GM10266 (cell line): ENCODE measurements around the gene PIMREG.

ENCODE experiments used
- DNase-seq: peaks from one replicate; pipeline ENCODE4 v3.0.0; 2012; ENCODE audit errors: extremely low spot score
- TF ChIP-seq, protein P1 (sequence below): IDR thresholded peaks from 2 replicates; pipeline ENCODE4 v1.5.1; 2012; ENCODE audit warnings: mild to moderate bottlenecking, low read depth; ENCODE audit not compliant: control insufficient read depth, insufficient read depth; ENCODE audit errors: missing control alignments

PIMREG gene

DNA sequence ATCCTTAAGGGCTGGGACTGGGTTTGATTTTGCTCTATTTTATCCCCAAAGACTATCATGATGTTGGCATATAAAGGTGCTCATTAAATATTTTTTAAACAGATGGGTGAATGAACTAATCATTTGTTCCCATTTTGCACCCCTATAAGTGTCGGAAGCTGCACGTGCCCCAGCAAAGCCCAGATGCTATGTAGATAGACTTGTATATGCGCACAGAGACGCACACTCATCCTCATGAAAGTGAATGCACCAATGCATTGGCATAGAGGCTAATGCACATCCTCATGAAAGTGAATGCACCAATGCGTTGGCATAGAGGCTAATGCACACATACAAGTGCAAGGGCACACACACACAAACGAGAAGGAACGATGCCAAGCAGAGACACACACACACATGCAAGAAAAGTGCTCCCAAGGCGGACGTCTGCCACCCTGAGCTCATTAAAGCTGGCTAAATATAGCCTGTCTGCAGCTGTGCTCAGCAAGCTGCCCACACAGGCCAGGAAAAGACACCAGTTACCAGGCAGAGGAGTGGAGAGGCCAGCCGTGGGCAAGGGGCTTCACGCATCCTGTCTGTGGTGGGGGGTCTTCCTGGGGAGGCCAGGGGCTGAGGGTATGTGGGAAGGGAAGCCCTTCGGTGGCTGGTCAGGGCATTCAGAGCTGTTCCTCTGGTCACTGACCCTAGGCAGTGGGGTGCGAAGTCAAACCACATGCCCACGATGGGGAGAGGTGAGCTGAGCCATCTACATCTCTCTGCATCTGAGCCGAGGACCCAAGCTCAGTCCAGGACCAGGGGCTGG, 52.6 kb downstream of the PIMREG start:
- DNase-seq: no peak
- TF ChIP-seq, protein P1, sequence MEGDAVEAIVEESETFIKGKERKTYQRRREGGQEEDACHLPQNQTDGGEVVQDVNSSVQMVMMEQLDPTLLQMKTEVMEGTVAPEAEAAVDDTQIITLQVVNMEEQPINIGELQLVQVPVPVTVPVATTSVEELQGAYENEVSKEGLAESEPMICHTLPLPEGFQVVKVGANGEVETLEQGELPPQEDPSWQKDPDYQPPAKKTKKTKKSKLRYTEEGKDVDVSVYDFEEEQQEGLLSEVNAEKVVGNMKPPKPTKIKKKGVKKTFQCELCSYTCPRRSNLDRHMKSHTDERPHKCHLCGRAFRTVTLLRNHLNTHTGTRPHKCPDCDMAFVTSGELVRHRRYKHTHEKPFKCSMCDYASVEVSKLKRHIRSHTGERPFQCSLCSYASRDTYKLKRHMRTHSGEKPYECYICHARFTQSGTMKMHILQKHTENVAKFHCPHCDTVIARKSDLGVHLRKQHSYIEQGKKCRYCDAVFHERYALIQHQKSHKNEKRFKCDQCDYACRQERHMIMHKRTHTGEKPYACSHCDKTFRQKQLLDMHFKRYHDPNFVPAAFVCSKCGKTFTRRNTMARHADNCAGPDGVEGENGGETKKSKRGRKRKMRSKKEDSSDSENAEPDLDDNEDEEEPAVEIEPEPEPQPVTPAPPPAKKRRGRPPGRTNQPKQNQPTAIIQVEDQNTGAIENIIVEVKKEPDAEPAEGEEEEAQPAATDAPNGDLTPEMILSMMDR: no peak

DNA sequence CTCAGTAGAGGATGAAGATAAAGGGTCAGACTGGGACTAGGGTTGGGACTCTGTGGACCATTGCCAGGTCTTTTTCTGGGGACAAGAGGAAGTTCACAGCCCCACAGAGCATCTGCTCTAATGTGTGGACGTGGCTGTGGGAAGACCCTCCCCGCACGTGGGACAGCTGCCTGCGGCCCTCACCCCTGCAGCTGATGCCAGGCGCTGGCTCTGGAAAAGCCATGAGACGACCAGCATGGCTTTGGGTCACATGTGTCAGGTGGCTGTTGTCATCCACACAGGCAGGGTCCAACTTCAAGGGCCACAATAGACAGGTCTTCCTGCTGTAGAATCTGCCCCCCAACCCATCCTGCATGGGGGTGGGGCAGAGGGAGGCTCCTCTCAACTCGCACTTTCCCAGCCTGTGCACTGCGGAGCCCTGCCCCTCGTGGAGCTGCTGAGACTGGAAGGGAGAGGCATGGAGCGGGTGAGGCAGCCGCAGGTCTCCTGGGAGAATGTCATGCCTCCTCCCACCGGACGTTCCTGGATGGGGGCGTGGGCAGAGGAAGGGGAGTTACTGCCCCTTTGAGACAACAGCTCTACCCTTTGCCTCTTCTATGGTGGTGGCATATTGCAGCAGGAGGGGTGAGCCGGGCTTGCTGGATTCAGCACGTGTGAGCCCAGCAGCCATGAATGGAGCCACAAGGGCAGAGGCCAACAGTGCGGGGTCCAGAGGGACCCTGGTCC, 53.4 kb downstream of the PIMREG start:
- TF ChIP-seq, protein P1: no peak
- DNase-seq: no peak

DNA sequence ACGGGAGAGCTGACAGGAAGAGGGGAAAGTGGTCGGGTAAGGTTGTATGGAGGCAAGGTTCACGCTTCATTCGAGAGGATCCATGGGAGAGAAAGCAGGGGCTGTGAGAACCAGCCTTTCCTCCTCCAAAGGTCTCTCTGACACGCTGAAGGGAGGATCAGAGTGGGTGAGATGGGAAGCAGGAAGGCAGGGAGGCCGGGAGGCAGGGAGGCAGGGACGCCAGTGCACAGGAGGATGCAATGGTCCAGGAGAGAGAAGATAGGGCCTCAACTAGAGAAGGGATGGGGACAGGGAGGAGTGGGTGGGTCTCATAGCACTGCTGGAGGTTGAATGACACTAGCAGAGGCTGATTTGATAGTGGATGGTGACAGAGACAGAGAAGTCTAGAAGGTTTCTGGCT, 54.1 kb downstream of the PIMREG start:
- DNase-seq: no peak
- TF ChIP-seq, protein P1: no peak

DNA sequence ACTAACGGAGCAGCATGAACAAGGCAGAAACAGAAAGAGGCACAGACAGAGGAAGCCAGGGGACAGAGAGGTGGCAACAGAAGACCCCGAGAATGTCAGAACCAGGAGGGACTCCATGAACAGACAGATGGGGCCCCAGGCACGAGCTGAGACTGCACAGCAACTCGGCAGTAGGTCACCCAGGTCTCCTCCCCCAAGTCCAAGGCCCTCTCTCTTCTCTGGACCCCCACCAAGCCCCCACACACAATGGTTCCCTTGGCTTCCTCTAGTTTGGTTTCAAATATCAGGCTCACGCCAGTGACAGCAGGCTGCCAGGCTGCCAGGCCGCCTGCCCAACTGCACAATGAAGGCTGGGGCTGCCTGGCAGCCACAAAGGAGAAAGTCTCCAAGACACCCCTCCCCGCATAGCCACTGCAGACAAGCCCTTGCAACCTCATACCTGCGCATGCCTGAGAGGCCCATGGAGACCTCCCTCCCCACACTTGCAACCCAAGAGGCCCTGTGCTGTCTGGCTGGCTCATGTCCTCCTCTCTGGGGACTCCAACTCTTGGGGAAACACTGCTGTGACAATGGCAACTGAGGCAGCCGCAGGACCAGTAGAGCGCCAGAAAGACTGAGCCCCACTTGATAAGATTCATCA, 54.8 kb downstream of the PIMREG start:
- DNase-seq: no peak
- TF ChIP-seq, protein P1: no peak
